Measurements from ENCODE around the gene BLOC1S6. TPM values are rescaled to one million over a fixed set of nuclear protein-coding genes. Genes with fewer than 3 reads are reported as not detected.

BLOC1S6 gene
- total RNA-seq, 1 donor from 2014 or later, result 33.9 TPM

Other genes starting within 250 kb of the BLOC1S6 start
- 1.3 and 1.6 TPM in 2 replicates for gene GATM, start 208.8 kb upstream of the BLOC1S6 start, total RNA-seq
- 3.5 and 3.7 TPM in 2 replicates for gene SLC30A4, start 64.6 kb upstream of the BLOC1S6 start, total RNA-seq
- gene SQOR, start 47.6 kb downstream of the BLOC1S6 start, total RNA-seq, result 124 and 131 TPM in 2 replicates

Data from T-helper 1 cell treated with Interleukin-12 subunit alpha and Interleukin-12 subunit beta and Interleukin-4 antibody, amounts not matched to agents 30 ng/mL and 1 ng/mL, for 36 hours (primary cell).